ENCODE data around the gene C2orf80.
"Not testable (repeated sequence)": the region's sequence is repeated elsewhere in the genome, so short reads cannot be mapped to it uniquely, and the experiment has no call there.

The C2orf80 gene

DNA sequence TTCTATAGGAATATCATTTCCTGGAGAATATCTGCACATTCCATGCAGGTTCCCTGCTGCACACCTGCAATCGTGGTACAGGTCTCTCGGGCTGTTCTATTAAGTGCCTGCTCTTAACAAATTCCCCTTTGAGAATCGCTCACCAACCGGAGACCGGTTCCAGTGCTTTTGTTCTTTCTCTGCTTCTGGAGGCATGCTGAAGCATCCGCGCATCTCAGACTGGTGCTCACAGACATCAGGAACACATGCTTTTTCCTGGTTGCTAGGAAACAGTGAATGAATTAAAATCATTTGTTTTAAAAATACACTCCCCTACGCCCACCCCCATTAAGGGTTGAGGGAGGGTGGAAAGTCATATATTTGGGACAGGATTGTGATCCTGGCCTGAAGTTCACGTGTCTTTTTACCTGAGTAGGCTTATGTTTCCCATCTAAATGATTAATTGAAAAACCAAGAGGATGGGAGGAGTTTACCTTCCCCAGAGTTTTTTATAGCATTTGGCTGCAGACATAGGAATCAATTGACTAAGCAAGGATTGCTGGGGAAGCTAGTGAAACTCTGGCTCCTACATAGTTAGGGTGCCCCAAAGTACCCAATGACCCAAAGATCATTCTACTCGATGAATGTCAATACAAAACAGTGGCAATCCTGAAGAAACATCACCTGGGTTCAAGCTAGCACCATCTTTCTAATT lies at the start of gene C2orf80:
TSS of gene C2orf80 (minus strand) at position 221 of the 694 bp plus-strand sequence. CDS start 3,044 bp downstream, outside the sequence.
- in situ Hi-C loops (cut with HindIII; ENCODE audit: low pct_ligation_motif_present, low pct_unique_long_range_greater_than_20kb, low sequenced_read_pairs), result no loop called here
- no peak for DNase-seq

DNA sequence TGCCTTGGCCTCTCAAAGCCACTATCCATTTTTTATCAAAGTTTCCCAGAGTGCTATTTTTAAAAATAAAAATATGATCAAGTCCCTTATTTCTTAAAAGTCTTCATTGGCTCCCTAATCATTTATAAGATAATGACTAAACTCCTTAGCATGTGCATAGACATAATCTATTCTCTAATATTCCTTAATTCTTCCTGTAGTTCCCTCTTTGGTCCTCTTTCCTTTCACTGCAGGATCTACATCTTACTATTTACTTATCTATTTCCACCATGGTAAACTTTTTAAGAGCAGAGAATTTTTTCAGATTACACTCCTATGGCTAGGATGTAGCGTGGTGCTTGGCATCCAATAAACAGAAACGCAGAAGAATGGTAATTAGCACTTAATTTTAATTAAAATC lies 46.0 kb upstream of the C2orf80 start:
- in situ Hi-C loops (cut with HindIII; ENCODE audit: low pct_ligation_motif_present, low pct_unique_long_range_greater_than_20kb, low sequenced_read_pairs), result no loop called here

DNA sequence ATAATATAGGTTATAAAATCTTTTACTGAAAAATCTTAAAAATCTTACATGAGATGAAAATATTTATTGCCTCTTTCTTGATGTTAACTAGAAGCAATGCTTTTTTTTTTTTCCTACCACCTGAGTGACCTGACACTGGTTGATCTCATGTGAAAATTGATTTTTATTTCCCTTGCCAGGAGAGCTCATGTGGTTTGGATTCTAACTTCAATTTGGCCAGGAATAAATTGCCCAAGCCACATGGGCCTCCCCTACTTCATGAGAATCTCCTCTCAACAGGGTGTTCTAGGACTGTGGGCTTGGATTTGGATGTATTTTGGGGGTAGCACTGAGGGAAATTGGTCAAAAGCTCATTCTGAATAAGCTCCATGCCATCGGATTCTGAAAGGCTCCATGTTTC lies 45.0 kb upstream of the C2orf80 start:
- in situ Hi-C loops (cut with HindIII; ENCODE audit: low pct_ligation_motif_present, low pct_unique_long_range_greater_than_20kb, low sequenced_read_pairs), result no loop called here
- DNase-seq, result no peak

More for the DNA sequence above, 46.0 kb upstream of the C2orf80 start:
- no peak for DNase-seq

DNA sequence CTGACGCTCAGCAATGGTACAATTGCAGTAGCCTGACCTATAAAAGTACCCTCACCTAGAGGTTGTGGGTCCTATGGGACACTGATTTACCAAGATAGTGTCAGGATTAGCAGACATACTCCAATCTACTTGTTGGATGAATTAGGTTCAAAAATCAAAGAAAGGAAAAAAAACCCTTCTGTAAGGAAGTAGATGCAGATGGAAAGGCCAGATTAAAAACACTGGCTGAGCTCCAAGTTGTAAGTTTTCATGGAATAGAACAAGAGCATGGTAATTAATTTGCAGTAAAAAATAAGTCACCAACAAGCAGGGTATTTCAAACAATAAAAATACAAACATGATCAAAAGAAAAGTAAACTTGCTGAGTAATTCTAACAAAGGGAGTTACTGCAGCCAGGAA lies 38.6 kb upstream of the C2orf80 start:
- DNase-seq, result no peak
- in situ Hi-C loops (cut with HindIII; ENCODE audit: low pct_ligation_motif_present, low pct_unique_long_range_greater_than_20kb, low sequenced_read_pairs), result no loop called here

DNA sequence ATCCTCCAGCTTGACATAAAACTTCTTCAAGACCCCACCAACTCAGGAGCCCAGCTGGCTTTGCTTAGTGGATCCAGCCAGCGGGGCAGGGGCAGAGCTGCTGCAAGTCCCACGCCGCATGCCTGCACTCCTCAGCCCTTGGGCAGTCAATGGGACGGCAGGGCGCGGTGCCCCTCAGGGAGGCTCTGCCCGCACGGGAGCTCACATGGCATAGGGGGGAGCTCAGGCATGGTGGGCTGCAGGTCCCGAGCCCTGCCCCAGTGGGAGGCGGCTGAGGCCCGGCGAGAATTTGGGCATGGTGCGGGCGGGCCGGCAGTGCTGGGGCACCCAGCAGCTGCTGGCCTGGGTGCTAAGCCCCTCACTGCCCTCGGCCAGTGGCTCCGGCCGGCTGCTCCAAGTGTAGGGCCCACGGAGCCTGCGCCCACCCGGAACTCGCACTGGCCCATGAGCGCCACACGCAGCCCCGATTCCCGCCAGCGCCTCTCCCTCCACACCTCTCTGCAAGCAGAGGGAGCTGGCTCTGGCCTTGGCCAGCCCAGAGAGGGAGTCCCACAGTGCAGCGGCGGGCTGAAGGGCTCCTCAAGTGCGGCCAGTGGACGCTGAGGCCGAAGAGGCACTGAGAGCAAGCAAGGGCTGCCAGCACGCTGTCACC lies 37.9 kb upstream of the C2orf80 start:
- DNase-seq, result no peak
- in situ Hi-C loops (cut with HindIII; ENCODE audit: low pct_ligation_motif_present, low pct_unique_long_range_greater_than_20kb, low sequenced_read_pairs), result no loop called here

DNA sequence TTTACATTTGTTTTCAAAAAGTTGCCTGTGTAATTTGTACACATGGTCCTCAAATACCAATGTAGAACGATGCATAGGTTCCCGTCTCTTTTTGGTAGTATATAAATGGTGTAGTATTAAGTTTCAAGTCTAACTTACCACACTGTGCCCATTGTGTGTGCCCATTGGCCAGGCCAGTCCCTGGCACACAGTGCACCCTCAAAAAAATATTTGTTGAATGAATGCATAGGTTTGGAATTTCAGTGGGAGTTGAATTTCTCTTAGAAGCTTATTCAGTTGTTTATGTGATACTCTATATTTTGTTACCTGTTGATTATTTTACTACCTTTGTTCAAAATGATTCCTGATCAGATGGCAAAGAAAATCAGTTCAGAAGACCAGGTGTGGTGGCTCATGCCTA lies 35.0 kb upstream of the C2orf80 start:
- no peak for DNase-seq
- in situ Hi-C loops (cut with HindIII; ENCODE audit: low pct_ligation_motif_present, low pct_unique_long_range_greater_than_20kb, low sequenced_read_pairs), result no loop called here

DNA sequence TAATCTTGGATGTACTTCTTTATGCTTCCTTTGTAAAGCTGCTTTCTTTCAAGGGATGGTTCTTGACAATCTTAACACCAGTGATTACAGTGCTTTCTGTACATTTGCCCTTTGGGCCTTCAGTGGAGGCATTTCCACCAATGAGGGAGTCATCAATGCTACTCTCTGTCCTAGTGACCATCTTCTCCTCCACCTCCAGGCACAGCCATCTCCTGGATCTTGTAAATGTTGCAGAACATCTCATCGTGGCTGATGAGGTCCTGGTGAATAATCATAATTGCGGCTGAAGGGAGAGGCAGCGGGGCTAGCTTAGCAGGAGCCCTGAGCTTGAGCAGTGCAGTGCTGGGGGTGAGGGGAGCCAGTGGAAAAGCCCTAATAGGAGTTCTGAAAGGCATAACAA lies 32.5 kb upstream of the C2orf80 start:
- DNase-seq, result no peak
- in situ Hi-C loops (cut with HindIII; ENCODE audit: low pct_ligation_motif_present, low pct_unique_long_range_greater_than_20kb, low sequenced_read_pairs), result no loop called here

DNA sequence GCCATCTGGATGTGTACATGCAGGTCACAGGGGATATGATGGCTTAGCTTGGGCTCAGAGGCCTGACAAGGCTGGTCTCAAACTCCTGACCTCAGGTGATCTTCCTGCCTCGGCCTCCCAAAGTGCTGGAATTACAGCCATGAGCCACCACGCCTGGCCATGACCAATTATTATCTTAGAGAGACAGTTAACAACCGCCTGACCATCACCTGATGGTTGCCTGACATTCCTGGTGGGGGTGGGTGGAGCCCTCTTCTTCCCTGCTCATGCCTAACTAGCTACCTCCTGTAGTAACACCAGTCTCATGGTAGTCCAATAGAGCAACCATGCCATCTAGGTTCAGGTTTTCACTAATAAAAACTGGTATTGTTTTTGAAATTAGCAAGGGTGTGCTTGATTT lies 32.0 kb upstream of the C2orf80 start:
- in situ Hi-C loops (cut with HindIII; ENCODE audit: low pct_ligation_motif_present, low pct_unique_long_range_greater_than_20kb, low sequenced_read_pairs); DNase-seq: not testable (repeated sequence)

DNA sequence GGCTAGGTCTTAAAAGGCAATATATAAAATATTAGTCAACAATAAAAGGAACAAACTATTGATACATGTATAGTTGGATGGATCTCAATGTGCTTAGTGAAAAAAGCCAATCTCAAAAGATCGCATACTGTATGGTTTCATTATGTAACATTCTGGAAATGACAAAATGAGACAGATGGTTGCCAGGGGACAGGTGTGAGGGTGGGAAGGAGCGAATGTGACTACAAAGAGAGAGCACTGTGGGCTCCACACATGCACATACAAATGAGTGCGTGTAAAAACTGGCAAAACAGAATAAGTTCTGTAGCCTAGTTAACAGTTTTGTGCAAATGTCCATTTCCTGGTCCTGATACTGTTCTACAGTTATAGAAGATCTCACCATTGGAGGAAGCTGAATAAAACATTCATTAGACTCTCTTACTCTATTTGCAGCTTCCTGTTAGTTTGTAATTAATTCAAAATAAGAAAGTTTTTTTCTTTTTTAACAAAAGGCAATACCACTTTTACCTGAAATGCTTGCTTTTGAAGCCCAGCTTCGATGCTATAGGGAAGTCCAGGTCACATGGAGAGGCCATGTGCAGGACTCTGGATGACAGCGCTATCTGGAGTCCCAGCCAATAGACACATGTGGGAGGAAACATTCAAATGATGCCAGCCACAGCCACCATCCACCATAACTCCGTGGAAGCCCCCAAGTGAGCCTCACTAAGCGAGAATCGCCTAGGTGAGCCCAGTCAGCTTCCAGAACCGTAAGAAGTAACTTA lies 21.0 kb upstream of the C2orf80 start:
- in situ Hi-C loops (cut with HindIII; ENCODE audit: low pct_ligation_motif_present, low pct_unique_long_range_greater_than_20kb, low sequenced_read_pairs), result no loop called here
- DNase-seq, result no peak

DNA sequence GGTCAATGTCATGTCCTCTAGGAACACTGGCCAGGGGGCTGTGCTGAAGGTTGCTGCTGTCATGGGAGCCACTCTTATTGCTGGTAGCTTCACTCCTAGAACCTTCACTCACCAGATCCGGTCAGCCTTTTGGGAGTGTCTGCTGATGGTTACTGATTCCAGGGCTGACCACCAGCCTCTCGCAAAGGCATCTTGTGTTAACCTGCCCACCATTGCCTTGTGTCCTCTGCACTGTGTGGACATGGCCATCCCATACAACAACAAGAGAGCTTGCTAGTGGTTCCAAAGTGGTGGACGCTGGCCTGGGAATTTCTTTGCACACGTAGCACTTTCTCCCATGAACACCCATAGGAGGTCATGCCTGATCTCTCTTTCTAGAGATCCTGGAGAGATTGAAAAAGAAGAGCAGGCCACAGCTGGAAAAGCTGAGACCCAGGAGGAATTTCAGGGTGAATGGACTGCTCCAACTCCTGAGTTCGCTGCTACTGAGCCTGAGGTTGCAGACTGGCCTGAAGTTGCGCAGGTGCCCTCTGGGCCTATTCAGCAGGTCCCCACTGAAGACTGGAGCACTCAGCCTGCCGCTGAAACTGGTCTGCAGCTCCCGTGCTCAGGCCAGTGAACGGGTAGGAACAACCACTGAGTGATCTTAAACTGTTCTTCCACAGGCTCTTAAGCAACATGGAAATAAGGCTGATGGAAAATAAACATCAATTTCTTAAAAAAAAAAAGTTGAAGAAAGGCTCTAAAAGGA lies 18.7 kb upstream of the C2orf80 start:
- in situ Hi-C loops (cut with HindIII; ENCODE audit: low pct_ligation_motif_present, low pct_unique_long_range_greater_than_20kb, low sequenced_read_pairs), result no loop called here
- no peak for DNase-seq

DNA sequence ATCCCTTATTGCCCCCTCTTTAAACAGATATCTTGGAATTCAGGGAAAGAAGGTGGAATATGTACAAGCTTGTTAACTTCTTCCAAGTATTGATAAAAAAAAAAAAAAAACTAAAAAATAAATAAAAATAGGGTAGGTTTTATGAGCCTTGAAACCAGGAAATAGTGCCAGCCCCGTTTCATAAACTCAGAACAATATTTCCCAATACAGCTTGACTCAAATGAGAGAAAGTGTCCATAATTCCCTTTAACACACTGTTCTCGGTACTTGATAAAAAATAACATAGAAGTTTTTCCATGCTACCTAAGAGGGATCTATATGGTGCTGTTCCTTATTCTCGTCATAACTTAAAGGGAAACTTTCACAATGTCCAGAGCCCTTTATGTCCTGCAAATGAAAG lies 17.9 kb upstream of the C2orf80 start:
- no peak for DNase-seq
- in situ Hi-C loops (cut with HindIII; ENCODE audit: low pct_ligation_motif_present, low pct_unique_long_range_greater_than_20kb, low sequenced_read_pairs), result no loop called here

DNA sequence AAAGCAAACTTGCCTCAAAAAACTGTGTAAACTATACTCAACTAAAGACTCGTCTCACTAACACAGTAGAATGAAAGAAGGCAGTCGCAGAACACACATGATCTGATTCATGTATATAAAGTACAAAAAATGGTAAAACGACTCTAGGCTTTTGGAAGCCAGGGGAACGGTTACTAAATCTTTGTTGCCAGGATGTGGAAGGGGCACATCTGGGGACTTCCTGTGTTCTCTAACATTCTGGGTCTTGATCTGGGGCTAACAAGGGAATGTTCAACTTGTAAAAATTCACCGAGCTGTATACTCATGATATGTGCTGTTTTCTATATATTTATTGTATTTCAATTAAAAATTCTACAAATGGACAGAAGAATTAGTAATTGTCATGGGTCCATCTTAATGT lies 14.3 kb upstream of the C2orf80 start:
- in situ Hi-C loops (cut with HindIII; ENCODE audit: low pct_ligation_motif_present, low pct_unique_long_range_greater_than_20kb, low sequenced_read_pairs), result no loop called here
- DNase-seq, result no peak

DNA sequence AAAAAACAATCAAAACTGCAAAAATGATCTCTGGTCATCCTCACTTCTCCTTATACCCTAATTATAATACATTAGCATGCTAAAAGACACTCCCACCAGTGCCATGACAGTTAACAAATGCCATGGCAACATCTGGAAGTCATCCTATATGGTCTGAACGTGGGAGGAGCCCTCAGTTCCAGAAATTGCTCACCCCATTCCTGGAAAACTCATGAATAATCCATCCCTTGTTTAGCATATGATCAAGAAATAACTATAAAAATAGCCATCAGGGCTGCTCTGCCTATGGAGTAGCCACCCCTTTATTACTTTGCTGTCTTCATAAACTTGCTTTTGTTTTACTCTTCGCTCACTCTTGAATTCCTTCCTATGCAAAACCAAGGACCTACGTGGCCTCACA lies 5.7 kb upstream of the C2orf80 start:
- no peak for DNase-seq
- in situ Hi-C loops (cut with HindIII; ENCODE audit: low pct_ligation_motif_present, low pct_unique_long_range_greater_than_20kb, low sequenced_read_pairs), result no loop called here

DNA sequence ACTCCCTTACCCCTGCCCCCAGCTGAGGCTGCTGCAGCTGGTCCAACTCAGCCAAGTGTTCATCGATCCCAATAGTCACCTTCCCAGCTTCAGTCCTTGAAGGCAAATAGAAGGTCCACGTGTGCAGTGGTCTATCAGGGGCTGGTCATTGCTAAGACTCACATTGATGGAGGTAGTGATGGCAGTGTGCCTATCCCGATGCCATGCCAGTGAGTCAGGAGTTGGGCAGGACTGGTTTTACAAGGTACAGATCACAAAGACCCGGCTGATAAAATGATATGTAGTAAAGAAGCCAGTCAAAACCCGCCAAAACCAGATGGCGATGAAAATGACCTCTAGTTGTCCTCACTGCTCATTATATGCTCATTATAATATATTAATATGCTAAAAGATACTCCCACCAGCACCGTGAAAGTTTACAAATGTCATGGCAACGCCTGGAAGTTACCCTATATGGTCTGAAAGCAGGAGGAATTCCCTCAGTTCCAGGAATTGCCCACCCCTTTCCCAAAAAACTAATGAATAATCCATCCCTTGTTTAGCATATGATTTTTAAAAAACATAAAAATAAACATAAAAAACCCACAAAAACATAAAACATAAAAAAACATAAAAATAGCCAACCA lies 2.9 kb upstream of the C2orf80 start:
- DNase-seq, result no peak
- in situ Hi-C loops (cut with HindIII; ENCODE audit: low pct_ligation_motif_present, low pct_unique_long_range_greater_than_20kb, low sequenced_read_pairs), result no loop called here

DNA sequence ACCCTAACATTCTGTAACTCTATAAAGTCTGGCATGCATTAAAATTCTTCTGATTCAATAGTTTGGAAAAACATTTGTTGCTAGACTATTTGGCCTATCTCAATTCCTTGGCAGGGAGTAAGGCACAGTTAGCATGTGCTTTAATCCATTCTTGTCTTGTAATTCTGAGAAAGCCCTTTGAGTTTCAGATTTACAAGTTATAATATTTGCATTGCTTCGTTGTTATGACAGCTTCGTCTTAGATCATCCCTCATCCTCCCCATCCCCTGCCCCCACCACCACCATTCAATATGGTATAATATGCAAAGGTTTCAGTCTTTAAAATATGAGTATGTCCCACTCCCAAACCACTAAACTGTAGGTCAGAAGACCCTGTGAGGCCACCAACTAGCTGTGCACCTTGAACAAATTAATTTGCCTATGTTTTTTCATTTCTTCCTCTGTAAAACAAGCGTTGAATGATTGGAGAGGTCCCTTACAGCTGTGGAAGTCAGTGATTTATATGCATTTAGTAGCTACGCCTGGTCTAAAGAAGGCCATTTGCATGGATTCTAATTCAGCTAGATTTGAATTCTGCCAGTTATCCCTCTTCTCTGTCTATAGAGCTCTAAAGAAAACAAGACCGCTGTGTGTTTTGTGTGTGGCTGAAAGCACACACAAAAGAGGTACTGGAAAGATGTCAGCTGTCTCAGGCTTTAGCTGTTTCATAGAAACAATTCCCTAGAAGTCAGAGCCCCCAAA lies 591 bp downstream of the C2orf80 start:
- in situ Hi-C loops (cut with HindIII; ENCODE audit: low pct_ligation_motif_present, low pct_unique_long_range_greater_than_20kb, low sequenced_read_pairs), result no loop called here
- no peak for DNase-seq

DNA sequence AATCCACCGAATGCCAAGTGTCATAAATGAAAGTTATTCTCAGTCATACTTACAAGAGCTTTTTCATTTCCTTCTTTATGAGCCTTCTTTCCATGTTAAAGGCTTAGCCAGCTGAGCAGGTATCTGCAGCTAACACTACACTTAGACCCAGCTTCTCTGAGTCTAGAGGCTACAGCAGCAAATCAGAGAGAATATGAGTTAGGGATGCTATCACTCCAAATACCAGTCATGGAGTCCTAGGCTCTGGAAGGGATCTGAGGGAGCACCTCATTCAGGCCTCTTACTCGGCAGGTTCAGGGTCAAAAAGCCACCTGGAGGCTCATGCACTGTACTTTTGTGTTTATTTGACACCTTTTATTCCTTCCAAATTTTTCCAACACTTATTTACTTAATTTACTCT lies 2.9 kb downstream of the C2orf80 start:
- in situ Hi-C loops (cut with HindIII; ENCODE audit: low pct_ligation_motif_present, low pct_unique_long_range_greater_than_20kb, low sequenced_read_pairs), result no loop called here
- no peak for DNase-seq

DNA sequence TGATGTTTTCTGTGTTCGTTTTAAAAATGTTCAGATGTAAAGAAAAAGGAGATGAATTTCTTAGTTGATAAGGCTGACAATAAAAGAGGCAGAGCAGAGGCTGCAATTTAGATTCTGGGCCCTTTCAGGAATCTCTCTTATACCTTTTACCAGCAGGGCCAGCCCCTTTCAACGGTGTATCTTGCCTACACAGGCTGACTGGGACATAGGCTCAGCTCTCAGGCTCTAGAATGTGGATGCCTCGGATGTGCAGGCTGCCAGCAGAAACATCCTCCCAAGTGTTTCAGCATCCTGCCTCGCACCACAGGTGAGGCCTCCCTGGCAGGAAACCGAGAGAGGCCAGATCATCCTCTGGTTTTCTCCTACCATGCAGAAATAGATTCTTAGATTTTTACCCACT lies 3.4 kb downstream of the C2orf80 start:
- DNase-seq, result no peak
- in situ Hi-C loops (cut with HindIII; ENCODE audit: low pct_ligation_motif_present, low pct_unique_long_range_greater_than_20kb, low sequenced_read_pairs), result no loop called here
